GM19025 (cell line): ENCODE measurements around the gene PRR36.

Experiments
- ATAC-seq: cut with Tn5 transposase; IDR thresholded peaks from one replicate; pipeline ENCODE4 v1.9.1; 2021; ENCODE audit warnings: mild to moderate bottlenecking, low read depth, moderate library complexity; ENCODE audit not compliant: unreplicated experiment

Gene PRR36

GRCh38 chr19:7823686-7824301 lies 50.4 kb downstream of the PRR36 start:
- ATAC-seq, result no peak

GRCh38 chr19:7822910-7823515 lies 51.2 kb downstream of the PRR36 start:
- ATAC-seq, result no peak

GRCh38 chr19:7820588-7820987 lies 53.6 kb downstream of the PRR36 start:
- ATAC-seq, result no peak

DNA sequence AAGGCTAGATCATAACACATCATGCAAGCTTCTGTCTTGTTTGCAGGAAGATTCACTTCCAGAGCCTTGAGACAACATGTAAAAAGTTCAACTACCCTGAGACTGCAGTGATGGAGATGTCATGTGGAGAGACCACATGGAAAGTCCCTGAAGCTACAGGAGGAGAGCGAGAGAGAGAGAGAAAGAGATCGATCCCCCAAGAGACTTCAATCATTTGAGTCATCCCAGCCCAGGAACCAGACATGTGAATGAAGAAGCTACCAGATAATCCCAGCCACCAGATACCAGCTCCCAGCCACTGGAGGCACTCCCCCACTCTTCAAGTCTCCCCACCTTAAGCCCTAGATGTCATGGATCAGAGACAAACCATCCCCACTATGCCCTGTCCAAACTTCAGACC lies 54.9 kb downstream of the PRR36 start:
- ATAC-seq, result no peak

GRCh38 chr19:7818806-7819205 lies 55.4 kb downstream of the PRR36 start:
- ATAC-seq, result no peak
